ENCODE measurements around the gene SDK1.

Gene SDK1

DNA sequence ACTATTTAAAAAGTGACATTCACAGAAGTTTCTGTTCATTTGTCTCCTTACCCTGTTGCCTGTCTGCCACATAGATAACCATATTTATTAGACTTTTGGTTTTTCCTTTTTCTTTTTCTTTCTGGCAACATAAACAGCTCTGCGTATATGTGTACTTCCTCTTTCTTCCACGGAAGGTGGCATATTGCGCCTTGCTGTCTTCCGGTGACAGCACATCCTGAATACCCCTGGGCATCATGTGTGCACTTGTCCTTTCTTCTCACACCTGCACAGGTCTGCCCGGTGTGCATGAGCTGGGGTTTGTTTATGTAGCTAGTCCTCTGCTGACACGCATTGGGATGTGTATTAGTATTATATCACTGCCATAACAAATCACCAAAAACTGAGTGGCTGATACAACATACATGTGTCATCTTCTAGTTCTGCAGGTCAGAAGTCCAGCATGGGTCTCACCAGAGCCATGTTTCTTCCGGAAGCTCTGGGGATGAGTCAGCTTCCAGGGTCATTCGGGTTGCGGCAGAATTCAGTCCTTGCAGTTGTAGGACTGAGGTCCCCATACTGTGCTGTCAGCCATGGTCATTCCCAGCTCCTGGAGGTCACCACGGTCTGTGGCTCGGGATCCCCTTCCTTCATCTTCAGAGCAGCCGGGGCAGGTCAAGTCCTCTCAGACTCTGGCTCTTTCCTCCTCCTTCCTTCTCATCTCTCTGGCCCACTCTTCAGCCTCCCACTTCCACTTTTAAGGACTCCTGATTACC, 785.1 kb downstream of the SDK1 start:
- Histone ChIP-seq H3F3A (ENCODE audit: control insufficient read depth, insufficient read depth) (no peaks in the 10 kb centered on the region), H3K4me3 (ENCODE audit: low read length) (no peak overlapping the region), H4K20me1 (ENCODE audit: control insufficient read depth, insufficient read depth, low read depth, low read length) (no peaks in the 10 kb centered on the region), H3K4me1 (ENCODE audit: control insufficient read depth, low read length) (no peaks in the 10 kb centered on the region), H3K9me3 (ENCODE audit: control insufficient read depth, insufficient read depth, low read length) (peaks cover 11% of the 10 kb centered on the region), H3K9me2 (replicated peaks; ENCODE audit: control insufficient read depth, low read length) (no peaks in the 10 kb centered on the region), H3K36me3 (ENCODE audit: control insufficient read depth, low read length) (no peaks in the 10 kb centered on the region), H3K79me2 (ENCODE audit: control insufficient read depth, low read length) (no peaks in the 10 kb centered on the region), H3K4me2 (ENCODE audit: low read length) (no peak overlapping the region), H3K27ac (ENCODE audit: low read depth, low read length) (no peak overlapping the region), H3K27me3 (ENCODE audit: control insufficient read depth, low read length) (no peaks in the 10 kb centered on the region)
- TF ChIP-seq, protein P1, sequence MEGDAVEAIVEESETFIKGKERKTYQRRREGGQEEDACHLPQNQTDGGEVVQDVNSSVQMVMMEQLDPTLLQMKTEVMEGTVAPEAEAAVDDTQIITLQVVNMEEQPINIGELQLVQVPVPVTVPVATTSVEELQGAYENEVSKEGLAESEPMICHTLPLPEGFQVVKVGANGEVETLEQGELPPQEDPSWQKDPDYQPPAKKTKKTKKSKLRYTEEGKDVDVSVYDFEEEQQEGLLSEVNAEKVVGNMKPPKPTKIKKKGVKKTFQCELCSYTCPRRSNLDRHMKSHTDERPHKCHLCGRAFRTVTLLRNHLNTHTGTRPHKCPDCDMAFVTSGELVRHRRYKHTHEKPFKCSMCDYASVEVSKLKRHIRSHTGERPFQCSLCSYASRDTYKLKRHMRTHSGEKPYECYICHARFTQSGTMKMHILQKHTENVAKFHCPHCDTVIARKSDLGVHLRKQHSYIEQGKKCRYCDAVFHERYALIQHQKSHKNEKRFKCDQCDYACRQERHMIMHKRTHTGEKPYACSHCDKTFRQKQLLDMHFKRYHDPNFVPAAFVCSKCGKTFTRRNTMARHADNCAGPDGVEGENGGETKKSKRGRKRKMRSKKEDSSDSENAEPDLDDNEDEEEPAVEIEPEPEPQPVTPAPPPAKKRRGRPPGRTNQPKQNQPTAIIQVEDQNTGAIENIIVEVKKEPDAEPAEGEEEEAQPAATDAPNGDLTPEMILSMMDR (IDR thresholded peaks at IDR 0.05; ENCODE audit: low read depth, low read length, poor library complexity, severe bottlenecking), result no peak
- TF ChIP-seq EZH2phosphoT487 (IDR thresholded peaks at IDR 0.05; ENCODE audit: borderline replicate concordance, low read length), result no peak

DNA sequence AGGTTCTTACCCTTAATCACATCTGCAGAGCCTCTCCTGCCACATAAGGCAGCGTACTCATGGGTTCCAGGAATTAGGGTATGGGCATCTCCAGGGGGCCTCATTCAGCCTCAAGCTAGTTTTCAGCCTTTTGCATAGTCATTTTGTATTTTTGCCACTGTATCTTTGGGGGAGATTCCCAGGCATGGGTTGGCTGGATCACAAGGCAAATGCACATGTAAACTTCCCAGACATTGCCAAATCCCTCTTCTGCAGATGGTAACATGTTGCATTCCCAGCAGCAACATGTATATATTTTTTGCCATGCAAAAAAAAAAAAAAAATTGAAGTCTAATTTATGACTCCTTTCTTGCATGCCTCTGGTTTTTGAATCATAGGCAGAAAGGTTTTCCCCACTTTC, 785.7 kb downstream of the SDK1 start:
- no peaks in the 10 kb centered on the region for H4K20me1 ChIP-seq (ENCODE audit: control insufficient read depth, insufficient read depth, low read depth, low read length)
- no peaks in the 10 kb centered on the region for H3K9me2 ChIP-seq (replicated peaks; ENCODE audit: control insufficient read depth, low read length)
- TF ChIP-seq, protein P1 (IDR thresholded peaks at IDR 0.05; ENCODE audit: low read depth, low read length, poor library complexity, severe bottlenecking), result no peak
- TF ChIP-seq EZH2phosphoT487 (IDR thresholded peaks at IDR 0.05; ENCODE audit: borderline replicate concordance, low read length), result no peak
- no peak overlapping the region for H3K4me2 ChIP-seq (ENCODE audit: low read length)
- no peaks in the 10 kb centered on the region for H3K27me3 ChIP-seq (ENCODE audit: control insufficient read depth, low read length)
- no peaks in the 10 kb centered on the region for H3K79me2 ChIP-seq (ENCODE audit: control insufficient read depth, low read length)
- H3K36me3 ChIP-seq (ENCODE audit: control insufficient read depth, low read length), result no peaks in the 10 kb centered on the region
- no peaks in the 10 kb centered on the region for H3F3A ChIP-seq (ENCODE audit: control insufficient read depth, insufficient read depth)
- H3K4me1 ChIP-seq (ENCODE audit: control insufficient read depth, low read length), result no peaks in the 10 kb centered on the region
- H3K27ac ChIP-seq (ENCODE audit: low read depth, low read length), result no peak overlapping the region
- H3K4me3 ChIP-seq (ENCODE audit: low read length), result no peak overlapping the region
- peaks cover 11% of the 10 kb centered on the region for H3K9me3 ChIP-seq (ENCODE audit: control insufficient read depth, insufficient read depth, low read length)

DNA sequence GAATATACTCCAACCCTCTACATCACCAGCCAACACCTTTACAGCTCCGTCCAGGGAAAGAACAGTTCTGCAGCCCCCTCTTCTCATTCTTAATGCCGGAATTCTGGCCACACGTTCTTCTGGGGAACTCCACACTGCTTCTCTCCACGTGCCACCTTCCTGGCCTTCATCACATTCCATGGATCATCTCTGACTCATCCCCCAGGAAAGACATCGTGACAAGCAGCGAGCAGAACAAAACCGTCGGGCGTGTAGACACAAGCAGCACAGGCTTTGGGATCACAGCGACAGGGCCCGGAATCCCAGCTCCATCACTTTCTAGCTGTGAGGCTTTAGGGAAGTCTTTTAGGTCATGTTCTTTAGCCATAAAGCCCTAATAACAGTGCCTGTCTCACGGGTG, 790.7 kb downstream of the SDK1 start:
- Histone ChIP-seq H3K4me1 (ENCODE audit: control insufficient read depth, low read length) (no peaks in the 10 kb centered on the region), H3K79me2 (ENCODE audit: control insufficient read depth, low read length) (no peaks in the 10 kb centered on the region), H3K4me2 (ENCODE audit: low read length) (no peak overlapping the region), H3K27me3 (ENCODE audit: control insufficient read depth, low read length) (no peaks in the 10 kb centered on the region), H3K36me3 (ENCODE audit: control insufficient read depth, low read length) (no peaks in the 10 kb centered on the region), H3F3A (ENCODE audit: control insufficient read depth, insufficient read depth) (no peaks in the 10 kb centered on the region), H3K27ac (ENCODE audit: low read depth, low read length) (no peak overlapping the region), H3K9me3 (ENCODE audit: control insufficient read depth, insufficient read depth, low read length) (peaks cover 4% of the 10 kb centered on the region; the same call in 1 of the 2 replicates), H4K20me1 (ENCODE audit: control insufficient read depth, insufficient read depth, low read depth, low read length) (no peaks in the 10 kb centered on the region), H3K4me3 (ENCODE audit: low read length) (no peak overlapping the region), H3K9me2 (replicated peaks; ENCODE audit: control insufficient read depth, low read length) (no peaks in the 10 kb centered on the region)
- TF ChIP-seq, protein P1 (IDR thresholded peaks at IDR 0.05; ENCODE audit: low read depth, low read length, poor library complexity, severe bottlenecking), result no peak
- TF ChIP-seq EZH2phosphoT487 (IDR thresholded peaks at IDR 0.05; ENCODE audit: borderline replicate concordance, low read length), result no peak

Measured in DOHH2 (cell line).